K562 (cell line): ENCODE measurements around the gene PYY. TPM values are rescaled to one million over a fixed set of nuclear protein-coding genes. Genes with fewer than 3 reads are reported as not detected.

Experiments used
- ETV1 ChIP-seq: fragments of 450-650 bp; conservative IDR thresholded peaks from 2 replicates; pipeline ENCODE4 v1.6.1; 2016; ENCODE audit warnings: missing genetic modification characterization, control low read depth, low read depth, missing compliant biosample characterization
- EZH2 ChIP-seq: IDR thresholded peaks from 2 replicates; pipeline ENCODE4 v1.6.1; 2012; ENCODE audit warnings: low read depth, mild to moderate bottlenecking, inconsistent platforms, low read length, borderline replicate concordance
- FOXA1 ChIP-seq: fragments of 450-650 bp; IDR thresholded peaks from 2 replicates; pipeline ENCODE4 v1.6.1; 2016; ENCODE audit warnings: mild to moderate bottlenecking, borderline replicate concordance
- GABPA ChIP-seq: fragments of 200-800 bp; sonication (Bioruptor generic); conservative IDR thresholded peaks from 2 replicates; pipeline ENCODE4 v1.6.1; 2016; ENCODE audit warnings: low read depth, missing genetic modification characterization, missing compliant biosample characterization
- HDAC8 ChIP-seq: fragments of 450-650 bp; IDR thresholded peaks from 2 replicates; pipeline ENCODE4 v1.6.1; 2016; ENCODE audit warnings: mild to moderate bottlenecking, missing genetic modification characterization, moderate library complexity, missing compliant biosample characterization
- IRF9 ChIP-seq: fragments of 450-650 bp; IDR thresholded peaks from 2 replicates; pipeline ENCODE4 v1.6.1; 2016; ENCODE audit warnings: missing biosample characterization, missing genetic modification characterization
- NR4A1 ChIP-seq, 2 experiments: fragments of 250-450 bp in 1 of 2; fragments of 450-650 bp in 1 of 2; sonication (Bioruptor Pico) in 1 of 2; IDR thresholded peaks; 2 replicates each; pipeline versions ENCODE4 v1.4.0 to v1.6.1; 2016 to 2020; ENCODE audit warnings: mild to moderate bottlenecking in 2 of 2, missing compliant biosample characterization in 1 of 2, missing genetic modification characterization in 1 of 2, moderate library complexity in 1 of 2
- PTRF ChIP-seq: fragments of 450-650 bp; IDR thresholded peaks from 2 replicates; pipeline ENCODE4 v1.6.1; 2016; ENCODE audit warnings: mild to moderate bottlenecking, missing genetic modification characterization, missing compliant biosample characterization
- PTTG1 ChIP-seq: fragments of 450-650 bp; IDR thresholded peaks from 2 replicates; pipeline ENCODE4 v1.6.1; 2016; ENCODE audit warnings: low read depth, mild to moderate bottlenecking, missing genetic modification characterization, missing compliant biosample characterization
- RBBP5 ChIP-seq: fragments of 200-600 bp; sonication (generic); IDR thresholded peaks from 2 replicates; pipeline ENCODE4 v1.6.1; 2012; ENCODE audit warnings: borderline replicate concordance, mild to moderate bottlenecking, low read length, control low read depth, inconsistent platforms; ENCODE audit not compliant: insufficient read depth, poor library complexity, severe bottlenecking
- SMAD4 ChIP-seq: fragments of 250-450 bp; sonication (Bioruptor Pico); conservative IDR thresholded peaks from 2 replicates; pipeline ENCODE4 v1.8.0; 2021; ENCODE audit warnings: inconsistent platforms, mild to moderate bottlenecking, moderate library complexity
- TEAD2 ChIP-seq: fragments of 450-650 bp; IDR thresholded peaks from 2 replicates; pipeline ENCODE4 v1.6.1; 2016; ENCODE audit warnings: missing genetic modification characterization, control low read depth, missing compliant biosample characterization
- ZNF354B ChIP-seq: fragments of 250-450 bp; sonication (Bioruptor Pico); IDR thresholded peaks from 2 replicates; pipeline ENCODE4 v1.4.0; 2020
- ZNF766 ChIP-seq: fragments of 200-800 bp; sonication (Bioruptor generic); conservative IDR thresholded peaks from 2 replicates; pipeline ENCODE4 v1.6.1; 2016; ENCODE audit warnings: missing genetic modification characterization, missing compliant biosample characterization
- polyA plus RNA-seq, 8 experiments: library from polyadenylated mRNA; depleted of rRNA in 4 of 8; stranded (reverse) in 5 of 8; unstranded in 3 of 8; fragments of >200 nt; fragmentation: Nextera tagmentation in 2 of 8; fragmentation: Illumina TruSeq in 1 of 8; extraction: Ambion mirVana in 2 of 8; extraction: Trizol in 1 of 8; gene quantifications; 2 replicates each; pipeline versions ENCODE4 v1.2.1 to v1.2.3, GENCODE V29; 2011 to 2014; ENCODE audit warnings: inconsistent platforms in 1 of 8, missing spikeins in 1 of 8
- total RNA-seq, 7 experiments: library from RNA; depleted of rRNA in 6 of 7; stranded (reverse); fragments of >200 nt in 6 of 7; fragmentation: Illumina TruSeq in 2 of 7; extraction: Trizol in 2 of 7; gene quantifications; 2 replicates each; pipeline versions ENCODE4 v1.2.1 to v1.2.3, GENCODE V29; 2011 to 2021; ENCODE audit warnings: low replicate concordance in 1 of 7
- TF ChIP-seq, protein P1 (sequence below): fragments of 450-650 bp; formaldehyde crosslinking; IDR thresholded peaks from 2 replicates; pipeline ENCODE4 v1.4.0; 2020; ENCODE audit warnings: mild to moderate bottlenecking, moderate library complexity
- TF ChIP-seq, protein P2 (sequence below): fragments of 250-450 bp; sonication (Bioruptor Pico); IDR thresholded peaks from 2 replicates; pipeline ENCODE4 v1.4.0; 2020
- TF ChIP-seq, protein P3 (sequence below): fragments of 450-650 bp; formaldehyde crosslinking; IDR thresholded peaks from 2 replicates; pipeline ENCODE4 v1.4.0; 2020; ENCODE audit warnings: mild to moderate bottlenecking
- TF ChIP-seq, protein P4 (sequence below), 3 experiments: fragments of 200-800 bp in 1 of 3; sonication (Bioruptor generic) in 1 of 3; sonication (generic) in 1 of 3; formaldehyde crosslinking in 1 of 3; IDR thresholded peaks; 2 replicates each; pipeline versions ENCODE4 v1.6.1 to v1.8.0; 2016 to 2022; ENCODE audit warnings: mild to moderate bottlenecking in 2 of 3, missing compliant biosample characterization in 2 of 3, missing genetic modification characterization in 2 of 3, missing genetic modification reagents in 1 of 3

The PYY gene
- total and polyA plus RNA-seq, 9 of the 15 experiments (the other 6 are each of a cell fraction or from before 2014, with no cell fraction given) = not detected

DNA sequence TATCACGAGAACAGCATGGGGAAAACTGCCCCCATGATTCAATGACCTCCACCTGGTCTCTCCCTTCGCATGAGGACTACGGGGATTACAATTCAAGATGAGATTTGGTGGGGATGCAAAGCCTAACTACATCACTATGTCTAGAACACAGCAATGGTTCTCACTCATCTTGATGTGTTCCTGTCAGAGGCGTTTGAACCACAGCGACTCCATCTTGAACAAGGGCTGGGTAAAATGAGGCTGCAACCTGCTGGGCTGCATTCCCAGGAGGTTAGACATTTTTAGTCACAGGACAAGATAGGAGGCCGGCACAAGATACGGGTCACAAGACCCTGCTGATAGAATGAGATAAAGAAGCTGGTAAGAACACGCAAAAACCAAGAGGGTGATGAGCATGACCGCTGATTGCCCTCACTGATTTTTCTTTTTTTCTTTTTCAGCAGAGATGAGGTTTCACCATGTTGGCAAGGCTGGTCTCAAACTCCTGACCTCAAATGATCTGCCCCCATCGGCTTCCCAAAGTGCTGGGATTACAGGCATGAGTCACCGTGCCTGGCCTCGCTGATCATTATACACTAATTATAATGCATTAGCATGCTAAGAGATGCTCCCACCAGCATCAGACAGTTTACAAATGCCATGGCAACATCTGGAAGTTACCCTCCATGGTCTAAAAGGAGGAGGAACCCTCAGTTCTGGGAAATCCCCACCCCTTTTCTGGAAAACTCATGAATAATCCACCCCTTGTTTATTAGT is 8.5 kb downstream of the PYY start (continued):
- 0 out of 2 replicates have a peak, but pooled peaks have one; percentile 28 for TF ChIP-seq IRF9 (tag)
- TF ChIP-seq PTRF = peak; percentile 77
- TF ChIP-seq, protein P1, sequence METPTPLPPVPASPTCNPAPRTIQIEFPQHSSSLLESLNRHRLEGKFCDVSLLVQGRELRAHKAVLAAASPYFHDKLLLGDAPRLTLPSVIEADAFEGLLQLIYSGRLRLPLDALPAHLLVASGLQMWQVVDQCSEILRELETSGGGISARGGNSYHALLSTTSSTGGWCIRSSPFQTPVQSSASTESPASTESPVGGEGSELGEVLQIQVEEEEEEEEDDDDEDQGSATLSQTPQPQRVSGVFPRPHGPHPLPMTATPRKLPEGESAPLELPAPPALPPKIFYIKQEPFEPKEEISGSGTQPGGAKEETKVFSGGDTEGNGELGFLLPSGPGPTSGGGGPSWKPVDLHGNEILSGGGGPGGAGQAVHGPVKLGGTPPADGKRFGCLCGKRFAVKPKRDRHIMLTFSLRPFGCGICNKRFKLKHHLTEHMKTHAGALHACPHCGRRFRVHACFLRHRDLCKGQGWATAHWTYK (CRISPR knock-in tag) = 0 out of 2 replicates have a peak, but pooled peaks have one; percentile 30
- TF ChIP-seq SMAD4 (CRISPR knock-in tag) = peak; percentile 52; the same call in 1 of the 2 replicates
- no peak for TF ChIP-seq RBBP5
- TF ChIP-seq, protein P2, sequence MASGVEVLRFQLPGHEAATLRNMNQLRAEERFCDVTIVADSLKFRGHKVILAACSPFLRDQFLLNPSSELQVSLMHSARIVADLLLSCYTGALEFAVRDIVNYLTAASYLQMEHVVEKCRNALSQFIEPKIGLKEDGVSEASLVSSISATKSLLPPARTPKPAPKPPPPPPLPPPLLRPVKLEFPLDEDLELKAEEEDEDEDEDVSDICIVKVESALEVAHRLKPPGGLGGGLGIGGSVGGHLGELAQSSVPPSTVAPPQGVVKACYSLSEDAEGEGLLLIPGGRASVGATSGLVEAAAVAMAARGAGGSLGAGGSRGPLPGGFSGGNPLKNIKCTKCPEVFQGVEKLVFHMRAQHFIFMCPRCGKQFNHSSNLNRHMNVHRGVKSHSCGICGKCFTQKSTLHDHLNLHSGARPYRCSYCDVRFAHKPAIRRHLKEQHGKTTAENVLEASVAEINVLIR (CRISPR knock-in tag) = peak; percentile 47; the same call in 1 of the 2 replicates
- no peak for TF ChIP-seq FOXA1
- TF ChIP-seq ETV1 (tag) = peak; percentile 24; the same call in 1 of the 2 replicates
- TF ChIP-seq, protein P3, sequence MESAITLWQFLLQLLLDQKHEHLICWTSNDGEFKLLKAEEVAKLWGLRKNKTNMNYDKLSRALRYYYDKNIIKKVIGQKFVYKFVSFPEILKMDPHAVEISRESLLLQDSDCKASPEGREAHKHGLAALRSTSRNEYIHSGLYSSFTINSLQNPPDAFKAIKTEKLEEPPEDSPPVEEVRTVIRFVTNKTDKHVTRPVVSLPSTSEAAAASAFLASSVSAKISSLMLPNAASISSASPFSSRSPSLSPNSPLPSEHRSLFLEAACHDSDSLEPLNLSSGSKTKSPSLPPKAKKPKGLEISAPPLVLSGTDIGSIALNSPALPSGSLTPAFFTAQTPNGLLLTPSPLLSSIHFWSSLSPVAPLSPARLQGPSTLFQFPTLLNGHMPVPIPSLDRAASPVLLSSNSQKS (CRISPR knock-in tag) = no peak
- no peak for TF ChIP-seq NR4A1 (CRISPR knock-in tag; IDR thresholded peaks at IDR 0.05)
- peak; percentile 97 for TF ChIP-seq NR4A1 (tag; IDR thresholded peaks at IDR 0.05)
- peak; percentile 64; the same call in 1 of the 2 replicates for TF ChIP-seq ZNF766 (CRISPR knock-in tag)
- TF ChIP-seq GABPA (tag) = no peak
- TF ChIP-seq, protein P4, sequence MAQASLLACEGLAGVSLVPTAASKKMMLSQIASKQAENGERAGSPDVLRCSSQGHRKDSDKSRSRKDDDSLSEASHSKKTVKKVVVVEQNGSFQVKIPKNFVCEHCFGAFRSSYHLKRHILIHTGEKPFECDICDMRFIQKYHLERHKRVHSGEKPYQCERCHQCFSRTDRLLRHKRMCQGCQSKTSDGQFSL (CRISPR knock-in tag; IDR thresholded peaks at IDR 0.05) = no peak
- TF ChIP-seq, protein P4 (tag; IDR thresholded peaks at IDR 0.05) = peak in 1 of 2 experiments; percentile 55; a peak in 1 of 4 replicates
- TF ChIP-seq HDAC8 (tag) = peak; percentile 73
- peak; percentile 32; the same call in 1 of the 2 replicates for TF ChIP-seq TEAD2 (tag)
- peak; percentile 71; the same call in 1 of the 2 replicates for TF ChIP-seq PTTG1 (tag)
- no peak for TF ChIP-seq EZH2
- peak; percentile 77 for TF ChIP-seq ZNF354B (CRISPR knock-in tag)
